HEK293 (cell line): Measurements from ENCODE around the gene CAPRIN1.

ENCODE experiments used
- KLF16 ChIP-seq: fragments of 450-650 bp; formaldehyde crosslinking; IDR thresholded peaks from 2 replicates; pipeline ENCODE4 v1.5.1; 2017; ENCODE audit warnings: missing biosample characterization, missing genetic modification characterization
- OVOL3 ChIP-seq: fragments of 450-650 bp; formaldehyde crosslinking; IDR thresholded peaks from 2 replicates; pipeline ENCODE4 v1.5.1; 2016; ENCODE audit warnings: missing biosample characterization, missing genetic modification characterization
- ZNF211 ChIP-seq: fragments of 450-650 bp; formaldehyde crosslinking; IDR thresholded peaks from 2 replicates; pipeline ENCODE4 v1.5.1; 2016; ENCODE audit warnings: low read depth, missing biosample characterization, missing genetic modification characterization
- ZNF274 ChIP-seq, 2 experiments: fragments of 200-500 bp in 1 of 2; fragments of 450-650 bp in 1 of 2; sonication (Bioruptor generic) in 1 of 2; formaldehyde crosslinking in 1 of 2; IDR thresholded peaks; 2 replicates each; pipeline versions ENCODE4 v1.5.1 to v1.6.1; 2014 to 2016; ENCODE audit warnings: borderline replicate concordance in 1 of 2, inconsistent platforms in 1 of 2, low read length in 1 of 2, missing biosample characterization in 1 of 2, missing genetic modification characterization in 1 of 2
- TF ChIP-seq, protein P1 (sequence below): fragments of 450-650 bp; formaldehyde crosslinking; IDR thresholded peaks from 2 replicates; pipeline ENCODE4 v1.5.1; 2016; ENCODE audit warnings: missing biosample characterization, missing genetic modification characterization
- TF ChIP-seq, protein P2 (sequence below): fragments of 450-650 bp; formaldehyde crosslinking; IDR thresholded peaks from 2 replicates; pipeline ENCODE4 v1.5.1; 2016; ENCODE audit warnings: missing biosample characterization, missing genetic modification characterization
- TF ChIP-seq, protein P3 (sequence below): fragments of 450-650 bp; IDR thresholded peaks from 2 replicates; pipeline ENCODE4 v1.5.1; 2018; ENCODE audit warnings: missing biosample characterization, missing genetic modification characterization

DNA sequence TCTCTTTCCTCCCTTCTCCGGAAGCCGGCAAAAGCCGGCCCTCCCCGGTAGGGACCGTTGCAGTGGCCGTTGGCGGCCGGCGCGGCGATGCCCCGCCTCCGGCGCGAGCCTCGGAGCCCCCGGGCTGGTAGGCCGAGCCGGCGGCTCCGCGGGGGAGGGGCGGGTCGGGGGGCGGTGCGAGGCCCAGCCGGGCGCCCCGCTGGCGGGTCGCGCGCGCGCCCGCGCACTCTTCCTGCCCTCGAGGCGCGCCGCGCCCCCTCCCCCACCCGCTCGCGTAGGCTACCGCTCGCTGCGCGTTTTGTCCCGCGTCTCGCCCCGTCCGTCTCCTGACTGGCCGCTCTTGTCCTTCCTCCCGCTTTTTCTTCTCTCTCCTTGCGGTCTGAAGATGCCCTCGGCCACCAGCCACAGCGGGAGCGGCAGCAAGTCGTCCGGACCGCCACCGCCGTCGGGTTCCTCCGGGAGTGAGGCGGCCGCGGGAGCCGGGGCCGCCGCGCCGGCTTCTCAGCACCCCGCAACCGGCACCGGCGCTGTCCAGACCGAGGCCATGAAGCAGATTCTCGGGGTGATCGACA is 591 bp downstream of the CAPRIN1 start:
- TF ChIP-seq, protein P1, sequence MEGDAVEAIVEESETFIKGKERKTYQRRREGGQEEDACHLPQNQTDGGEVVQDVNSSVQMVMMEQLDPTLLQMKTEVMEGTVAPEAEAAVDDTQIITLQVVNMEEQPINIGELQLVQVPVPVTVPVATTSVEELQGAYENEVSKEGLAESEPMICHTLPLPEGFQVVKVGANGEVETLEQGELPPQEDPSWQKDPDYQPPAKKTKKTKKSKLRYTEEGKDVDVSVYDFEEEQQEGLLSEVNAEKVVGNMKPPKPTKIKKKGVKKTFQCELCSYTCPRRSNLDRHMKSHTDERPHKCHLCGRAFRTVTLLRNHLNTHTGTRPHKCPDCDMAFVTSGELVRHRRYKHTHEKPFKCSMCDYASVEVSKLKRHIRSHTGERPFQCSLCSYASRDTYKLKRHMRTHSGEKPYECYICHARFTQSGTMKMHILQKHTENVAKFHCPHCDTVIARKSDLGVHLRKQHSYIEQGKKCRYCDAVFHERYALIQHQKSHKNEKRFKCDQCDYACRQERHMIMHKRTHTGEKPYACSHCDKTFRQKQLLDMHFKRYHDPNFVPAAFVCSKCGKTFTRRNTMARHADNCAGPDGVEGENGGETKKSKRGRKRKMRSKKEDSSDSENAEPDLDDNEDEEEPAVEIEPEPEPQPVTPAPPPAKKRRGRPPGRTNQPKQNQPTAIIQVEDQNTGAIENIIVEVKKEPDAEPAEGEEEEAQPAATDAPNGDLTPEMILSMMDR (tag by site-specific recombination): no peak
- TF ChIP-seq, protein P2, sequence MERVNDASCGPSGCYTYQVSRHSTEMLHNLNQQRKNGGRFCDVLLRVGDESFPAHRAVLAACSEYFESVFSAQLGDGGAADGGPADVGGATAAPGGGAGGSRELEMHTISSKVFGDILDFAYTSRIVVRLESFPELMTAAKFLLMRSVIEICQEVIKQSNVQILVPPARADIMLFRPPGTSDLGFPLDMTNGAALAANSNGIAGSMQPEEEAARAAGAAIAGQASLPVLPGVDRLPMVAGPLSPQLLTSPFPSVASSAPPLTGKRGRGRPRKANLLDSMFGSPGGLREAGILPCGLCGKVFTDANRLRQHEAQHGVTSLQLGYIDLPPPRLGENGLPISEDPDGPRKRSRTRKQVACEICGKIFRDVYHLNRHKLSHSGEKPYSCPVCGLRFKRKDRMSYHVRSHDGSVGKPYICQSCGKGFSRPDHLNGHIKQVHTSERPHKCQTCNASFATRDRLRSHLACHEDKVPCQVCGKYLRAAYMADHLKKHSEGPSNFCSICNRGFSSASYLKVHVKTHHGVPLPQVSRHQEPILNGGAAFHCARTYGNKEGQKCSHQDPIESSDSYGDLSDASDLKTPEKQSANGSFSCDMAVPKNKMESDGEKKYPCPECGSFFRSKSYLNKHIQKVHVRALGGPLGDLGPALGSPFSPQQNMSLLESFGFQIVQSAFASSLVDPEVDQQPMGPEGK (tag by site-specific recombination): no peak
- TF ChIP-seq KLF16 (tag by site-specific recombination) (no peak), ZNF274 (IDR thresholded peaks at IDR 0.05; ENCODE audit: low read length) (no peak), ZNF274 (tag by site-specific recombination; IDR thresholded peaks at IDR 0.05; ENCODE audit: borderline replicate concordance) (no peak), ZNF211 (tag by site-specific recombination) (no peak), OVOL3 (tag by site-specific recombination) (no peak)
- TF ChIP-seq, protein P3, sequence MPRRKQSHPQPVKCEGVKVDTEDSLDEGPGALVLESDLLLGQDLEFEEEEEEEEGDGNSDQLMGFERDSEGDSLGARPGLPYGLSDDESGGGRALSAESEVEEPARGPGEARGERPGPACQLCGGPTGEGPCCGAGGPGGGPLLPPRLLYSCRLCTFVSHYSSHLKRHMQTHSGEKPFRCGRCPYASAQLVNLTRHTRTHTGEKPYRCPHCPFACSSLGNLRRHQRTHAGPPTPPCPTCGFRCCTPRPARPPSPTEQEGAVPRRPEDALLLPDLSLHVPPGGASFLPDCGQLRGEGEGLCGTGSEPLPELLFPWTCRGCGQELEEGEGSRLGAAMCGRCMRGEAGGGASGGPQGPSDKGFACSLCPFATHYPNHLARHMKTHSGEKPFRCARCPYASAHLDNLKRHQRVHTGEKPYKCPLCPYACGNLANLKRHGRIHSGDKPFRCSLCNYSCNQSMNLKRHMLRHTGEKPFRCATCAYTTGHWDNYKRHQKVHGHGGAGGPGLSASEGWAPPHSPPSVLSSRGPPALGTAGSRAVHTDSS: no peak
